ENCODE data around the gene CRTAP.
A peak's percentile ranks its signal among the peaks of the same experiment; 100 is the strongest.
"Not testable (repeated sequence)": the region's sequence is repeated elsewhere in the genome, so short reads cannot be mapped to it uniquely, and the experiment has no call there.

CRTAP gene

GRCh38 chr3:33113772-33114621 lies at the start of gene CRTAP:
CRTAP (plus strand) TSS chr3:33114014; CDS start chr3:33114078, 64 bp downstream.
- DNase-seq, result peak; percentile 66 to 80

- DNase-seq, result no peak
Measured at GRCh38 chr3:33064929-33065328, 48.9 kb upstream of the CRTAP start.

GRCh38 chr3:33067484-33067883 lies 46.3 kb upstream of the CRTAP start:
- DNase-seq, result no peak

- peak; percentile 27 to 76 for DNase-seq
Measured at GRCh38 chr3:33069862-33070261, 44.0 kb upstream of the CRTAP start.

- no peak for DNase-seq
Measured at GRCh38 chr3:33071181-33071580, 42.6 kb upstream of the CRTAP start.

GRCh38 chr3:33071946-33072345 lies 41.9 kb upstream of the CRTAP start:
- no peak for DNase-seq

- peak; percentile 31 to 64 for DNase-seq
Measured at GRCh38 chr3:33074217-33075067, 39.4 kb upstream of the CRTAP start.

- no peak for DNase-seq
Measured at GRCh38 chr3:33075995-33076394, 37.8 kb upstream of the CRTAP start.

- no peak for DNase-seq
Measured at GRCh38 chr3:33076952-33077351, 36.9 kb upstream of the CRTAP start.

GRCh38 chr3:33077976-33078375 lies 35.8 kb upstream of the CRTAP start:
- no peak for DNase-seq

GRCh38 chr3:33079813-33080212 lies 34.0 kb upstream of the CRTAP start:
- DNase-seq, result not testable (repeated sequence)

GRCh38 chr3:33081812-33082211 lies 32.0 kb upstream of the CRTAP start:
- no peak for DNase-seq

- peak in 1 of 2 experiments; percentile 24 for DNase-seq
Measured at GRCh38 chr3:33083958-33084357, 29.9 kb upstream of the CRTAP start.

GRCh38 chr3:33088691-33089090 lies 25.1 kb upstream of the CRTAP start:
- DNase-seq, result no peak

- DNase-seq, result no peak
Measured at GRCh38 chr3:33089515-33089914, 24.3 kb upstream of the CRTAP start.

- no peak for DNase-seq
Measured at GRCh38 chr3:33091746-33092145, 22.1 kb upstream of the CRTAP start.

- no peak for DNase-seq
Measured at GRCh38 chr3:33092496-33093254, 21.1 kb upstream of the CRTAP start.

- no peak for DNase-seq
Measured at GRCh38 chr3:33093847-33094246, 20.0 kb upstream of the CRTAP start.

GRCh38 chr3:33095436-33095835 lies 18.4 kb upstream of the CRTAP start:
- DNase-seq, result no peak

- DNase-seq, result peak in 1 of 2 experiments; percentile 31
Measured at GRCh38 chr3:33096093-33096868, 17.5 kb upstream of the CRTAP start.

GRCh38 chr3:33099109-33099645 lies 14.6 kb upstream of the CRTAP start:
- no peak for DNase-seq

GRCh38 chr3:33099701-33100100 lies 14.1 kb upstream of the CRTAP start:
- DNase-seq, result no peak

Measured in NCI-H524 (cell line).